K562 (cell line): Measurements from ENCODE around the gene MAP3K4. TPM values are rescaled to one million over a fixed set of nuclear protein-coding genes. Genes with fewer than 3 reads are reported as not detected.

Source experiments
- CBX3 ChIP-seq, 2 experiments: IDR thresholded peaks; 1 replicate in 1 of 2; 2 replicates in 1 of 2; pipeline ENCODE4 v1.6.1; 2012; ENCODE audit warnings: inconsistent platforms in 2 of 2, low read length in 2 of 2, borderline replicate concordance in 1 of 2, control low read depth in 1 of 2
- HCFC1 ChIP-seq: IDR thresholded peaks from 2 replicates; pipeline ENCODE4 v1.6.1; 2012; ENCODE audit warnings: low read depth, low read length, improper control_type of control experiment
- HDAC2 ChIP-seq: fragments of 450-650 bp; IDR thresholded peaks from 2 replicates; pipeline ENCODE4 v1.6.1; 2016; ENCODE audit warnings: mild to moderate bottlenecking
- KAT7 ChIP-seq: sonication (generic); formaldehyde crosslinking; IDR thresholded peaks from 2 replicates; pipeline ENCODE4 v1.8.0; 2022; ENCODE audit warnings: missing genetic modification reagents, mild to moderate bottlenecking, borderline replicate concordance
- MYBL2 ChIP-seq, 2 experiments: fragments of 450-650 bp in 1 of 2; sonication (generic) in 1 of 2; formaldehyde crosslinking in 1 of 2; IDR thresholded peaks; 2 replicates each; pipeline versions ENCODE4 v1.6.1 to v1.8.1; 2017 to 2022; ENCODE audit warnings: borderline replicate concordance in 1 of 2, inconsistent platforms in 1 of 2, low read depth in 1 of 2, mild to moderate bottlenecking in 1 of 2, missing genetic modification reagents in 1 of 2, moderate library complexity in 1 of 2
- NONO ChIP-seq, 2 experiments: fragments of 200-400 bp in 1 of 2; fragments of 450-650 bp in 1 of 2; formaldehyde crosslinking in 1 of 2; IDR thresholded peaks; 2 replicates each; pipeline ENCODE4 v1.6.1; 2017; ENCODE audit warnings: low read depth in 2 of 2, mild to moderate bottlenecking in 2 of 2, moderate library complexity in 2 of 2, low read length in 1 of 2
- PTRF ChIP-seq: fragments of 450-650 bp; IDR thresholded peaks from 2 replicates; pipeline ENCODE4 v1.6.1; 2016; ENCODE audit warnings: mild to moderate bottlenecking, missing genetic modification characterization, missing compliant biosample characterization
- SMC3 ChIP-seq: conservative IDR thresholded peaks from 2 replicates; pipeline ENCODE4 v1.6.1; 2011; ENCODE audit warnings: low read depth, low read length, improper control_type of control experiment; ENCODE audit not compliant: insufficient read depth
- ZHX1 ChIP-seq: fragments of 150-350 bp; conservative IDR thresholded peaks from 2 replicates; pipeline ENCODE4 v1.6.1; 2014; ENCODE audit warnings: low read length
- ZNF133 ChIP-seq: fragments of 250-450 bp; sonication (Bioruptor Pico); IDR thresholded peaks from 2 replicates; pipeline ENCODE4 v1.4.0; 2020; ENCODE audit warnings: mild to moderate bottlenecking
- ZNF384 ChIP-seq: IDR thresholded peaks from 2 replicates; pipeline ENCODE4 v1.6.1; 2012; ENCODE audit warnings: low read depth, low read length, improper control_type of control experiment
- polyA plus RNA-seq, 8 experiments: library from polyadenylated mRNA; depleted of rRNA in 4 of 8; stranded (reverse) in 5 of 8; unstranded in 3 of 8; fragments of >200 nt; fragmentation: Nextera tagmentation in 2 of 8; fragmentation: Illumina TruSeq in 1 of 8; extraction: Ambion mirVana in 2 of 8; extraction: Trizol in 1 of 8; gene quantifications; 2 replicates each; pipeline versions ENCODE4 v1.2.1 to v1.2.3, GENCODE V29; 2011 to 2014; ENCODE audit warnings: inconsistent platforms in 1 of 8, missing spikeins in 1 of 8
- total RNA-seq, 7 experiments: library from RNA; depleted of rRNA in 6 of 7; stranded (reverse); fragments of >200 nt in 6 of 7; fragmentation: Illumina TruSeq in 2 of 7; extraction: Trizol in 2 of 7; gene quantifications; 2 replicates each; pipeline versions ENCODE4 v1.2.1 to v1.2.3, GENCODE V29; 2011 to 2021; ENCODE audit warnings: low replicate concordance in 1 of 7
- TF ChIP-seq, protein P1 (sequence below): fragments of 450-650 bp; IDR thresholded peaks from 2 replicates; pipeline ENCODE4 v1.6.1; 2018; ENCODE audit not compliant: partially characterized antibody
- TF ChIP-seq, protein P2 (sequence below), 2 experiments: fragments of 450-650 bp in 1 of 2; sonication (generic) in 1 of 2; formaldehyde crosslinking in 1 of 2; IDR thresholded peaks in 1 of 2; conservative IDR thresholded peaks in 1 of 2; 2 replicates each; pipeline versions ENCODE4 v1.6.1 to v1.8.1; 2016 to 2023; ENCODE audit warnings: mild to moderate bottlenecking in 2 of 2, moderate library complexity in 2 of 2, inconsistent platforms in 1 of 2, missing genetic modification reagents in 1 of 2
- TF ChIP-seq, protein P3 (sequence below), 2 experiments: fragments of 450-650 bp; IDR thresholded peaks; 2 replicates each; pipeline ENCODE4 v1.6.1; 2016

Gene MAP3K4
- total and polyA plus RNA-seq, 9 of the 15 experiments (the other 6 are each of a cell fraction or from before 2014, with no cell fraction given) = 21.0 to 77.2 (median 48.9) TPM

- TF ChIP-seq, protein P1, sequence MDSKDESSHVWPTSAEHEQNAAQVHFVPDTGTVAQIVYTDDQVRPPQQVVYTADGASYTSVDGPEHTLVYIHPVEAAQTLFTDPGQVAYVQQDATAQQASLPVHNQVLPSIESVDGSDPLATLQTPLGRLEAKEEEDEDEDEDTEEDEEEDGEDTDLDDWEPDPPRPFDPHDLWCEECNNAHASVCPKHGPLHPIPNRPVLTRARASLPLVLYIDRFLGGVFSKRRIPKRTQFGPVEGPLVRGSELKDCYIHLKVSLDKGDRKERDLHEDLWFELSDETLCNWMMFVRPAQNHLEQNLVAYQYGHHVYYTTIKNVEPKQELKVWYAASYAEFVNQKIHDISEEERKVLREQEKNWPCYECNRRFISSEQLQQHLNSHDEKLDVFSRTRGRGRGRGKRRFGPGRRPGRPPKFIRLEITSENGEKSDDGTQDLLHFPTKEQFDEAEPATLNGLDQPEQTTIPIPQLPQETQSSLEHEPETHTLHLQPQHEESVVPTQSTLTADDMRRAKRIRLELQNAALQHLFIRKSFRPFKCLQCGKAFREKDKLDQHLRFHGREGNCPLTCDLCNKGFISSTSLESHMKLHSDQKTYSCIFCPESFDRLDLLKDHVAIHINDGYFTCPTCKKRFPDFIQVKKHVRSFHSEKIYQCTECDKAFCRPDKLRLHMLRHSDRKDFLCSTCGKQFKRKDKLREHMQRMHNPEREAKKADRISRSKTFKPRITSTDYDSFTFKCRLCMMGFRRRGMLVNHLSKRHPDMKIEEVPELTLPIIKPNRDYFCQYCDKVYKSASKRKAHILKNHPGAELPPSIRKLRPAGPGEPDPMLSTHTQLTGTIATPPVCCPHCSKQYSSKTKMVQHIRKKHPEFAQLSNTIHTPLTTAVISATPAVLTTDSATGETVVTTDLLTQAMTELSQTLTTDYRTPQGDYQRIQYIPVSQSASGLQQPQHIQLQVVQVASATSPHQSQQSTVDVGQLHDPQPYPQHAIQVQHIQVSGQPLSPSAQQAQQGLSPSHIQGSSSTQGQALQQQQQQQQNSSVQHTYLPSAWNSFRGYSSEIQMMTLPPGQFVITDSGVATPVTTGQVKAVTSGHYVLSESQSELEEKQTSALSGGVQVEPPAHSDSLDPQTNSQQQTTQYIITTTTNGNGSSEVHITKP = peak; percentile 61
- no peak for TF ChIP-seq NONO (IDR thresholded peaks at IDR 0.05; ENCODE audit: low read depth in 2 of 2, low read length in 1 of 2)
- TF ChIP-seq, protein P2, sequence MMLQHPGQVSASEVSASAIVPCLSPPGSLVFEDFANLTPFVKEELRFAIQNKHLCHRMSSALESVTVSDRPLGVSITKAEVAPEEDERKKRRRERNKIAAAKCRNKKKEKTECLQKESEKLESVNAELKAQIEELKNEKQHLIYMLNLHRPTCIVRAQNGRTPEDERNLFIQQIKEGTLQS (IDR thresholded peaks at IDR 0.05) = peak; percentile 21; the same call in 1 of the 2 replicates
- TF ChIP-seq, protein P2 (CRISPR knock-in tag; conservative IDR thresholded peaks at IDR 0.05) = no peak
- no peak for TF ChIP-seq ZHX1
- TF ChIP-seq SMC3 = no peak
- no peak for TF ChIP-seq ZNF133 (CRISPR knock-in tag)
- TF ChIP-seq CBX3 (IDR thresholded peaks at IDR 0.05; ENCODE audit: borderline replicate concordance in 1 of 2, low read length in 2 of 2) = no peak
- TF ChIP-seq, protein P3, sequence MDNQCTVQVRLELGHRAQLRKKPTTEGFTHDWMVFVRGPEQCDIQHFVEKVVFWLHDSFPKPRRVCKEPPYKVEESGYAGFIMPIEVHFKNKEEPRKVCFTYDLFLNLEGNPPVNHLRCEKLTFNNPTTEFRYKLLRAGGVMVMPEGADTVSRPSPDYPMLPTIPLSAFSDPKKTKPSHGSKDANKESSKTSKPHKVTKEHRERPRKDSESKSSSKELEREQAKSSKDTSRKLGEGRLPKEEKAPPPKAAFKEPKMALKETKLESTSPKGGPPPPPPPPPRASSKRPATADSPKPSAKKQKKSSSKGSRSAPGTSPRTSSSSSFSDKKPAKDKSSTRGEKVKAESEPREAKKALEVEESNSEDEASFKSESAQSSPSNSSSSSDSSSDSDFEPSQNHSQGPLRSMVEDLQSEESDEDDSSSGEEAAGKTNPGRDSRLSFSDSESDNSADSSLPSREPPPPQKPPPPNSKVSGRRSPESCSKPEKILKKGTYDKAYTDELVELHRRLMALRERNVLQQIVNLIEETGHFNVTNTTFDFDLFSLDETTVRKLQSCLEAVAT (IDR thresholded peaks at IDR 0.05) = 0 out of 4 replicates have a peak, but pooled peaks have one; percentile 31 to 51
- no peak for TF ChIP-seq MYBL2 (IDR thresholded peaks at IDR 0.05; ENCODE audit: low read depth)
- no peak for TF ChIP-seq MYBL2 (CRISPR knock-in tag; IDR thresholded peaks at IDR 0.05; ENCODE audit: borderline replicate concordance)
- TF ChIP-seq KAT7 (CRISPR knock-in tag) = no peak
- TF ChIP-seq HCFC1 = no peak
- no peak for TF ChIP-seq PTRF (tag)
- TF ChIP-seq HDAC2 = peak; percentile 41
- no peak; the same call in 1 of the 2 replicates for TF ChIP-seq ZNF384
Observed at GRCh38 chr6:160990847-160991405, 643 bp upstream of the MAP3K4 start (continued).
